ENCODE data around the gene SIRPA.
"Not testable (repeated sequence)": the region's sequence is repeated elsewhere in the genome, so short reads cannot be mapped to it uniquely, and the experiment has no call there.

Gene SIRPA

DNA sequence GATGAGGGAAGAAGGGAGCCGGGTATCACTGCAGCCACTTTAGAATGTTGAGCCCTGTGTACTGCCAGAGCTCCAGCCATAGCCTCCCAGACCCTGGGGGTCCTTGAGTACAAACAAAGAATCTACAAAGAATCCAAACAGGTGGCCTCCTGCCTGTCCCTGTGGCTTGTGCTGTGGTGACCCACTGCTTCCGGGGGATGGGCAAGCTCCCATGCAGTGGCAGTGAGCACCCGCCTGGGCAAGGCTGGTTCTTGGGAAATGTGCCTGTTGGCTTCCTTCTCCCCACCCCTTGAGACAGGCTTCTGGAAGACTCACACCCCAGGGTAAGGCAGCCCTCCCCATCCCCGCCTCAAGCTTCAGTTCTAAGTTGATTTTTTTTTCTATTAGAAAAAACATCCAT lies 13.9 kb downstream of the SIRPA start:
- DNase-seq: no peak

GRCh38 chr20:1911536-1911935 lies 16.3 kb downstream of the SIRPA start:
- DNase-seq: no peak

GRCh38 chr20:1912053-1912452 lies 16.8 kb downstream of the SIRPA start:
- no peak for DNase-seq

DNA sequence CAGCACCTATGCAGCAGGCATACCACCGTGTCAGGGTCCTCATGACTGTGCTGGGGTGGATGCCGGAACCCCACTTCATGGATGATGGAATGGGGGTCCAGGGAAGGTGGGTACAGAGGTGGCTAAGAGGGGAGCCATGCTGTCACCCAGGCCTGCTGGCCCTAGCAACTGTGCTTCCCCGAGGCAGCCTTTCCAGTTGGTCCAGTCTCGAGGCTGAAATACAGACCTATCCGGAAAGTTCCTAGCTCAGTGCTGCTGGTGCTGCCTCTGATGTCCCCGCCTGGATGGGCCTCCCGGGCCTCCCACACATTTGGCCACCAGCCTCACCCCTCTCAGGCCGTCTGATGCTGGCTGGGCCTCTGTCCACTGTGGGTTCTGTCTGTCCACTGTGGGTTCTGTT lies 17.4 kb downstream of the SIRPA start:
- DNase-seq: no peak

GRCh38 chr20:1915233-1915632 lies 20.0 kb downstream of the SIRPA start:
- not testable (repeated sequence) for DNase-seq

- no peak for DNase-seq
Measured at GRCh38 chr20:1915725-1916124, 20.5 kb downstream of the SIRPA start.

DNA sequence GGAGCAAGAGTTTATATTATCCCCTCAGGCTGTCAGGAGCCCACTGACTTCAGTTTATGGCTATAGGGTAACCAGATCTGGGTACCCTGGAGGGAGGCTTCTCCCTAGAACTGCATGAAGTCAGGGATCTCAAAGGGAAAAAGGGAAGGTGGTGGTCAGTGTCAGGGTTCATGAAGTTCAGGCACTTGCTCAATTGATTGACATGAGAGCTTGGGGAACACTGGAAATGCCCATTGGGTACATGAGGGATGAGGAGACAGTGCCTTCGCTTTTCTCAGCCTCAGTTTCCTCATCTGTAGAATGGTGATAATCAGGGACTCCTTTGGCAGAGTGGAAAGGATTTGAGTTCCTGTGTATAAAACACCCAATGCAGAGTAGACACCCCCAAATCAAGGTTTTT lies 22.6 kb downstream of the SIRPA start:
- DNase-seq: no peak

DNA sequence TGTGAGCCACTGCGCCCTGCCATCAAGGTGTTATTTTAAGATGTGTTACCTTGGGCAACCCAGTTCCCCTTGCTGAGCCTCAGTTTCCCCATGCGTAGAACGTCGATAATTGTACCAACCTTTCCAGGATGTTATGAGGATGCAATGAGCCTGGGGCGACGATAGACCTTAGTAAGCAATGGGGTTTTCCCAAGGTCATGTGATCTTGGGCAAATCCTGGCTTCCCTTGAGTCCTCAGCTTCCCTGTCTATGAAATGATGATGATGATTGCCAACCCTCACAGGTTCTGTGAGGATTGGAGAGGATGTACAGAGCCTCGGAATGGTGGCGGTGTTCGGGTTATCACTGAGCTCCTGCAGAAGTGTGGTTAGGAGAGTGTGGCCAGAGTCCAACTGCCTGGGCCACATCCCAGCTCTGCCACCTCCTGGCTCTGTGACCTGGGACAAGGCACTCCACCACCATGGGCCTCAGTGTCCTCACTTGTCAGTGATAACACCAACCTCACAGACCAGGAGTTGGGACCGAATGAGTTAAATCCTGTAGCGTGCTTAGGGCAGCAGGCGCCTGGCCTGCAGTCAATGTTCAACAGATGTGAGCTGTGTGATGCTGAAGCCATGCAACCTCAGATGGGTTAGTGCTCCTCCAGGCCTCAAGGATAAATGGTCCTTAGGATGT lies 23.4 kb downstream of the SIRPA start:
- DNase-seq: no peak

- no peak for DNase-seq
Measured at GRCh38 chr20:1920252-1920651, 25.0 kb downstream of the SIRPA start.

GRCh38 chr20:1920826-1921225 lies 25.6 kb downstream of the SIRPA start:
- no peak for DNase-seq

DNA sequence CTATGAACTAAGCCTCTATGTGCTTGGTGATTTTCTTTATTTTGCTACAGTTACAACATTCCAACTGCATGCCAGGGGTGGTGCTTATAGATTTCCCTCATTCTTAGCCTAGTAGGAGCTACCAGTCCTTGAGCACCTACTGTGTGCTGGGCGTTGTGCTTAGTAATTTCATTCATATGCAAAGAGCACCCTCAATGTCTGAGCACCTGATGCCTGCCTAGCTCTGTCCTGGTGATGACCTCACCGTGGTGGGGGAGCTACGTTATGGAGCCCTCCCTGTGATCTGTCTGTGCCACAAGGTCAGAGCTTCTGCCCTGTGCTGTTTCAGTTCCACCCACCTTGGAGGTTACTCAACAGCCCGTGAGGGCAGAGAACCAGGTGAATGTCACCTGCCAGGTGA lies 26.8 kb downstream of the SIRPA start:
- DNase-seq: not testable (repeated sequence)

- no peak for DNase-seq
Measured at GRCh38 chr20:1922786-1923185, 27.6 kb downstream of the SIRPA start.

DNA sequence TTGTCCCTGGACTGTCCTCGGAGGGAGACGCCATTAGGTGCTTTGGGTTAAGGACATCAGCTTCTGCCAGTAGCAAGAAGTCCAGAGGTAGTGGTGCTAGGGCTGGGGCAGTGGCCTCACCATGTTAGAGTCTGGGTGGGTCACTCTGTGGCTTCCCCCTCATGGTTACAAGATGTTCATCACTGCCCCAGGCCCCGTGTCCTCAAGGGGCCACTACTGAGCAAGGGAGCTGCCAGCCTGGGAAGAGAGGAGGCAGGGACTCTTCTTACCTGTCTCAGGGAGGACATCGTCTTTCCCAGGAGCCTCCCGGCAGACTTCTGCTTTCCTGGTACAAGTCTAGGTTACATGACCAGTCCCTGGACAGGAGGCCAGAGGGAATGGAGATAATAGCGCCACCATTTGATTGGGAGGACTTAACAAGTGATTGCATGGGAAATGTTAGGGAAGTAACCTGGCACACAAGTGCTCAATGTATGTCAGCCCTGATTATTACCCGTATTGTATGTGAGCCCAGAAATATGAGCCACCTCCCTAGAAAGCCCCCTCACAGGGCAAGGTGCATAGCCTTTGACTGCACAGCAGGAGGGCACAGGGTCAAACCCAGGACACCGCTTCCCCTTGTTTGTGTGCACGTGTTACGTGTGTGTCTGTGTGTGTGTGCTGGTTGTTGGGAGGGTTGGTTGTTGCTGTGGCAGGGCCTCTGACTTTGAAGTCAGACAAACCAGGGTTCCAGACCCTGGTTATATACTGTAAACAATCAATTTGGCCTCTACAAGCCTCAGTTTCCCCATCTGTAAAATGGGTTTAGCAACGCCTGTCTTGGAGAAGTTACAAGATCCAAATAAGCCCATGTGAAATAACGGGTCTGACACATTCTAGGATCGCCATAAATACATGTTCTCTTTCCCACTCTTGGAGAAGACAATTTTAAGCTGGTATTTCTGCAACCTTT lies 30.0 kb downstream of the SIRPA start:
- DNase-seq: no peak

DNA sequence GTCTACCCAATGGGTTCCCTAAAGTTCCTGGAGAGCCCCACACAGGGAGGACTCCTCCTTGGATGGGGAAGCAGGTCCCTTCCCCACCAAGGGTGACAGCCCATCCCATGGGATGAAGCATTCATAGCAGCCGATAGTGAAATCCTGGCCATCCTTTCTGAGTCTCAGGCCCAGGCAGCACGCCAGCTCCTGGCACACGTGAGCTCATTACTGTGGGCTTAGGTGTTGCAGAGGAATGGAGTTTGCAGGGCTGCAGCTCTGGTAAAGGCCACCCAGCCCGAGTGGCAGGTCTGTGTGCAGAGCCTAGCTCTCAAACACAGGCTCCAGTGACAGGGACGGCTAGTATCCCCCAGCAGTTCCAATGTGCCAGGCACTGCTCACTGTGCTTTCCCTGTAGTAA lies 31.0 kb downstream of the SIRPA start:
- no peak for DNase-seq

DNA sequence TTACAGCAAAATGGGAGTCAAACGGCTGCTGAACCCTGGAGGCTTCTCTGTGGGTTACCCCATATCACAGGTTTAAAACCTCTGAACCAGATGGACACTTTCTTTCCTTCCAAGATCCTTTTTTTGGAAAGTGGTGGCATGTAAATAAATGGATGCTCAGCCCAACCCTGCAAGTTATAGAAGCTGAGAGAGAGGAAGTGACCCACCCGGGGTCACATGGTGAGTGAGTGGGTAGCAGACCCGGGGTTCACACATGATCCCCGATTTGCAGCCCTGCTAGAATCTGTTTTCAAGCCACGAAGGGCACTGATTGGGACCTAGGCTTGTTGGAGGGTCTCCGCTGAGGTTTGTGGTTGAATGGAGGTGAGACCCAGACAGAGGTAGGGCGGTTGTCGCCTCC lies 32.0 kb downstream of the SIRPA start:
- no peak for DNase-seq

GRCh38 chr20:1928154-1928553 lies 32.9 kb downstream of the SIRPA start:
- DNase-seq: no peak

- no peak for DNase-seq
Measured at GRCh38 chr20:1928782-1929181, 33.6 kb downstream of the SIRPA start.

GRCh38 chr20:1929460-1929859 lies 34.3 kb downstream of the SIRPA start:
- no peak for DNase-seq

- no peak for DNase-seq
Measured at GRCh38 chr20:1930165-1930564, 35.0 kb downstream of the SIRPA start.

- DNase-seq: no peak
Measured at GRCh38 chr20:1931830-1932229, 36.6 kb downstream of the SIRPA start.

DNA sequence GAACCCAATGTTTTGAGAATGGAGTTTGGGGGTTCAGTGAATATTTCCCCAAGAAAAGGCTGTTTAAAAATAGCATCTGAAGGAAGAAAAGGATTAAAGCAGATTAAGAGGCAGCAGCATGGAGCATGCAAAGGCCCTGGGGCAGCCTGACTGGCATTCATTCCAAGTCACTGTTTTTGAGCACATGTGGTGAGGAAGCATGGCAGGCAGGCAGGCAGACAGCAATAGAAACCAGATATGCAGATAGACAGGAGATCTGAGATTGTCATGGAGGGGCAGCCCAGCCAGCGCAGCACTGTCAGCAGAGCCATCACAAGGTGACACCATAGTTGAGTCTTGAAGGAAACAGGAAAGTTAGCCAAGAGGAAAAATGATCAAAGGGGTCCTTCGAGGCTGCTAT lies 37.8 kb downstream of the SIRPA start:
- DNase-seq: no peak

- no peak for DNase-seq
Measured at GRCh38 chr20:1933465-1933870, 38.3 kb downstream of the SIRPA start.

- no peak for DNase-seq
Measured at GRCh38 chr20:1934156-1934555, 38.9 kb downstream of the SIRPA start.

Measured in NCI-H1436 treated with DMSO at 0.1 percent for 48 hours (cell line).